Colonic mucosa (tissue), 4 donors: ENCODE results near the gene ABLIM1. TPM values are rescaled to one million over a fixed set of nuclear protein-coding genes. Genes with fewer than 3 reads are reported as not detected.

Experiments used
- DNase-seq: peaks from one replicate; pipeline ENCODE4 v3.0.0-alpha.2; 2020
- H3K27ac ChIP-seq: fragments of 200-600 bp; one replicate; pipeline ENCODE4 v1.8.0; 2021
- H3K27me3 ChIP-seq: fragments of 200-600 bp; one replicate; pipeline ENCODE4 v1.8.0; 2021
- H3K36me3 ChIP-seq: fragments of 200-600 bp; one replicate; pipeline ENCODE4 v1.8.0; 2021
- H3K4me1 ChIP-seq: fragments of 200-600 bp; one replicate; pipeline ENCODE4 v1.8.0; 2021; ENCODE audit warnings: mild to moderate bottlenecking
- H3K4me3 ChIP-seq: fragments of 200-600 bp; one replicate; pipeline ENCODE4 v1.8.0; 2021
- H3K9ac ChIP-seq, 2 donors: one replicate each; pipeline ENCODE4 v1.7.0; 2013; ENCODE audit warnings: control low read depth in 2 of 2, low read depth in 2 of 2, low read length in 2 of 2
- H3K9me3 ChIP-seq: fragments of 200-600 bp; one replicate; pipeline ENCODE4 v1.8.0; 2021
- CTCF ChIP-seq: fragments of 200-600 bp; IDR thresholded peaks from one replicate; pipeline ENCODE4 v1.8.0; 2022; ENCODE audit warnings: antibody characterized with exemption, mild to moderate bottlenecking
- intact Hi-C: fragments of 100-400 bp; cut with DNase I; formaldehyde crosslinking; loops from one replicate; pipeline ENCODE4 v1.14.1; 2022
- total RNA-seq, 2 donors: library from RNA; stranded (reverse); fragmentation: NEBNext Ultra II Directional in 1 of 2; extraction: Animal tissue kit (Norgen Biotek cat#: 25700) in 1 of 2; gene quantifications; one replicate each; pipeline ENCODE4 v1.2.1, GENCODE V29; 2021
- donor health status: healthy.
- donor health status: DM: no; HTN: no; CAD: no.
- donor health status: DM: no; HTN: no; CAD: no.

ABLIM1 gene
- total RNA-seq, 2 donors from 2014 or later, result 118 to 131 TPM

GRCh38 chr10:114635101-114635500 lies 23.0 kb downstream of the ABLIM1 start:
- H3K4me1 ChIP-seq, result peaks cover 10% of the 10 kb centered on the region
- H3K9ac ChIP-seq, result no peak overlapping the region
- TF ChIP-seq CTCF, result no peak
- H3K9me3 ChIP-seq, result no peaks in the 10 kb centered on the region
- no peak overlapping the region for H3K27ac ChIP-seq
- intact Hi-C loops, result loop anchor here (10.0 kb wide), 1 partner anchor 80 kb away; no protein-coding TSS in a partner anchor
- no peak for DNase-seq
- no peaks in the 10 kb centered on the region for H3K36me3 ChIP-seq
- H3K27me3 ChIP-seq, result no peaks in the 10 kb centered on the region
- no peak overlapping the region for H3K4me3 ChIP-seq

- DNase-seq, result no peak
- H3K9me3 ChIP-seq, result no peaks in the 10 kb centered on the region
- H3K27me3 ChIP-seq, result no peaks in the 10 kb centered on the region
- no peak overlapping the region for H3K4me3 ChIP-seq
- no peak overlapping the region for H3K27ac ChIP-seq
- intact Hi-C loops, result loop anchor here (10.0 kb wide), 1 partner anchor 80 kb away; no protein-coding TSS in a partner anchor
- TF ChIP-seq CTCF, result no peak
- no peak overlapping the region for H3K9ac ChIP-seq
- peaks cover 10% of the 10 kb centered on the region for H3K4me1 ChIP-seq
- H3K36me3 ChIP-seq, result no peaks in the 10 kb centered on the region
These were observed 23.5 kb downstream of the ABLIM1 start for GRCh38 chr10:114634609-114634979.

- peaks cover 10% of the 10 kb centered on the region for H3K4me1 ChIP-seq
- DNase-seq, result no peak
- no peaks in the 10 kb centered on the region for H3K9me3 ChIP-seq
- no peak overlapping the region for H3K4me3 ChIP-seq
- no peak for TF ChIP-seq CTCF
- no peaks in the 10 kb centered on the region for H3K36me3 ChIP-seq
- intact Hi-C loops, result loop anchor here (10.0 kb wide), 1 partner anchor 78 kb away; no protein-coding TSS in a partner anchor
- no peak overlapping the region for H3K9ac ChIP-seq
- no peaks in the 10 kb centered on the region for H3K27me3 ChIP-seq
- H3K27ac ChIP-seq, result no peak overlapping the region
These were observed 25.0 kb downstream of the ABLIM1 start for GRCh38 chr10:114632869-114633715.

- intact Hi-C loops, result loop anchor here (10.0 kb wide), 1 partner anchor 77 kb away; no protein-coding TSS in a partner anchor
- no peaks in the 10 kb centered on the region for H3K27me3 ChIP-seq
- no peak overlapping the region for H3K27ac ChIP-seq
- peak overlapping the region; percentile 47 for H3K4me3 ChIP-seq
- H3K9me3 ChIP-seq, result no peaks in the 10 kb centered on the region
- H3K9ac ChIP-seq, result peak overlapping the region; percentile 57 to 66
- peaks cover 10% of the 10 kb centered on the region for H3K4me1 ChIP-seq
- TF ChIP-seq CTCF, result no peak
- H3K36me3 ChIP-seq, result no peaks in the 10 kb centered on the region
- peak; percentile 67 for DNase-seq
These were observed 26.2 kb downstream of the ABLIM1 start for GRCh38 chr10:114631666-114632417.

- peak overlapping the region; percentile 47 for H3K4me3 ChIP-seq
- no peaks in the 10 kb centered on the region for H3K27me3 ChIP-seq
- DNase-seq, result no peak
- intact Hi-C loops, result loop anchor here (10.0 kb wide), 1 partner anchor 76 kb away; no protein-coding TSS in a partner anchor
- H3K4me1 ChIP-seq, result peaks cover 10% of the 10 kb centered on the region
- no peak overlapping the region for H3K27ac ChIP-seq
- H3K36me3 ChIP-seq, result no peaks in the 10 kb centered on the region
- H3K9me3 ChIP-seq, result no peaks in the 10 kb centered on the region
- peak overlapping the region in 1 of 2 donors; percentile 29 for H3K9ac ChIP-seq
- no peak for TF ChIP-seq CTCF
These were observed 26.9 kb downstream of the ABLIM1 start for GRCh38 chr10:114631090-114631665.
